Chondrocyte (in vitro differentiated cells): ENCODE data around the gene UBE2Z. TPM values are rescaled to one million over a fixed set of nuclear protein-coding genes. Genes with fewer than 3 reads are reported as not detected.

Experiments used
- DNase-seq: peaks from one replicate; pipeline ENCODE4 v3.0.0; 2021; ENCODE audit warnings: mixed read lengths, low spot score
- H3K27ac Mint-ChIP-seq: one replicate; pipeline ENCODE4 v1.8.0; 2021; ENCODE audit warnings: mild to moderate bottlenecking, moderate library complexity, mixed read lengths; ENCODE audit not compliant: unreplicated experiment
- H3K27me3 Mint-ChIP-seq: 2 replicates; pipeline ENCODE4 v1.8.0; 2021; ENCODE audit warnings: low read depth, mixed read lengths
- H3K36me3 Mint-ChIP-seq: 2 replicates; pipeline ENCODE4 v1.8.0; 2021; ENCODE audit warnings: low read depth, mixed read lengths
- H3K4me1 Mint-ChIP-seq: 2 replicates; pipeline ENCODE4 v1.8.0; 2021; ENCODE audit warnings: low read depth, mild to moderate bottlenecking, mixed read lengths
- H3K4me3 Mint-ChIP-seq: one replicate; pipeline ENCODE4 v1.8.0; 2021; ENCODE audit warnings: mild to moderate bottlenecking, moderate library complexity, mixed read lengths; ENCODE audit not compliant: unreplicated experiment
- H3K9me3 Mint-ChIP-seq: 2 replicates; pipeline ENCODE4 v1.8.0; 2021; ENCODE audit warnings: low read depth, mixed read lengths
- CTCF ChIP-seq: fragments of 200-600 bp; sonication (generic); IDR thresholded peaks from 2 replicates; pipeline ENCODE4 v1.5.0; 2021; ENCODE audit warnings: antibody characterized with exemption, mild to moderate bottlenecking, moderate library complexity
- total RNA-seq: library from RNA; stranded (reverse); gene quantifications from 3 replicates; pipeline ENCODE4 v1.2.1, GENCODE V29; 2021

The UBE2Z gene
- total RNA-seq, 1 donor from 2014 or later, result 114 TPM

- Mint-ChIP-seq H3K4me1 (peaks cover 3% of the 10 kb centered on the region), H3K4me3 (no peak overlapping the region), H3K9me3 (no peaks in the 10 kb centered on the region), H3K27me3 (no peaks in the 10 kb centered on the region), H3K36me3 (peaks cover 2% of the 10 kb centered on the region), H3K27ac (no peak overlapping the region)
- no peak for DNase-seq
- no peak for TF ChIP-seq CTCF
These were observed 43.4 kb downstream of the UBE2Z start for GRCh38 chr17:48951572-48951971.

- Mint-ChIP-seq H3K4me3 (no peak overlapping the region), H3K27ac (peak overlapping the region; percentile 72), H3K4me1 (peaks cover 3% of the 10 kb centered on the region), H3K27me3 (no peaks in the 10 kb centered on the region), H3K36me3 (peaks cover under 1% of the 10 kb centered on the region), H3K9me3 (no peaks in the 10 kb centered on the region)
- no peak for DNase-seq
- TF ChIP-seq CTCF, result no peak
These were observed 44.7 kb downstream of the UBE2Z start for GRCh38 chr17:48952904-48953303.

- Mint-ChIP-seq H3K36me3 (no peaks in the 10 kb centered on the region), H3K9me3 (no peaks in the 10 kb centered on the region), H3K4me1 (peaks cover 3% of the 10 kb centered on the region), H3K27ac (no peak overlapping the region), H3K4me3 (no peak overlapping the region), H3K27me3 (no peaks in the 10 kb centered on the region)
- DNase-seq, result no peak
- peak; percentile 73 for TF ChIP-seq CTCF
These were observed 46.1 kb downstream of the UBE2Z start for GRCh38 chr17:48954300-48954755.

GRCh38 chr17:48960834-48961515 is 52.8 kb downstream of the UBE2Z start:
- Mint-ChIP-seq H3K36me3 (no peaks in the 10 kb centered on the region), H3K27ac (peak overlapping the region; percentile 29), H3K9me3 (no peaks in the 10 kb centered on the region), H3K27me3 (no peaks in the 10 kb centered on the region), H3K4me3 (no peak overlapping the region), H3K4me1 (peaks cover 15% of the 10 kb centered on the region)
- DNase-seq, result no peak
- no peak for TF ChIP-seq CTCF

- no peaks in the 10 kb centered on the region for H3K36me3 Mint-ChIP-seq
- H3K4me3 Mint-ChIP-seq, result no peak overlapping the region
- H3K4me1 Mint-ChIP-seq, result peaks cover 15% of the 10 kb centered on the region
- no peak for TF ChIP-seq CTCF
- no peaks in the 10 kb centered on the region for H3K27me3 Mint-ChIP-seq
- H3K9me3 Mint-ChIP-seq, result no peaks in the 10 kb centered on the region
- peak overlapping the region; percentile 27 for H3K27ac Mint-ChIP-seq
- no peak for DNase-seq
These were observed 53.5 kb downstream of the UBE2Z start for GRCh38 chr17:48961516-48962233.
